Measurements from ENCODE around the gene RECQL5.

The RECQL5 gene

DNA sequence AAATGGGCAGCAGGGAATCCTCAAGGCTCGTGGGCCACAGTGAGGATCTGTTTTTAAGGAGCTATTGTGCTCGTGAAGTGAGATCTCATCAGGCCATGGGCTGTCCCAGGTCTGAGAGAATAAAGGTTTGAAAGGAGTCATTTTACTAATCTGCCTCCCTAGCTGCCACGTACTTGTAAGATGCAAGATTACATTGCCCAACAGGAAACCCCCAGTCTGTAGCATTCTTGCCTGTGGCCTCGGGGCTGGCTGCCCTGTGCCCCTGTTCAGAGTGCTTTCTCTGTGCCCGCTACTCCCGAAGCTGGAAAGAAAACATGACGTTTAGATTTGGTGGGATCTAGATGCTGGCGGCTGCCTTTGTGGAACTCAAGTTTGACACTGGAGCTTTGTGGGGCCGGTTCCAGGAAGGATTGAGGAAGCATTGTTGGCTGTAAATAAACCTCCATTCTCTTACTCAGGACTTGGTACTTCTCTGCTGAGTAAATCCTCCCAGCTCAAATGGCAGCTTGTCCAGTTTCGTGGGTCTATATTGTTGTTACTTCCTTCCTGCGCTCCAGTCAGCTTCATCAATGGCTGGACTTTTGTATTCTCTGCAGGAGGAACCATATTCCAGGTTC, 21.4 kb upstream of the RECQL5 start:
- no peak for DNase-seq (ENCODE audit: low read depth in 2 of 2)

DNA sequence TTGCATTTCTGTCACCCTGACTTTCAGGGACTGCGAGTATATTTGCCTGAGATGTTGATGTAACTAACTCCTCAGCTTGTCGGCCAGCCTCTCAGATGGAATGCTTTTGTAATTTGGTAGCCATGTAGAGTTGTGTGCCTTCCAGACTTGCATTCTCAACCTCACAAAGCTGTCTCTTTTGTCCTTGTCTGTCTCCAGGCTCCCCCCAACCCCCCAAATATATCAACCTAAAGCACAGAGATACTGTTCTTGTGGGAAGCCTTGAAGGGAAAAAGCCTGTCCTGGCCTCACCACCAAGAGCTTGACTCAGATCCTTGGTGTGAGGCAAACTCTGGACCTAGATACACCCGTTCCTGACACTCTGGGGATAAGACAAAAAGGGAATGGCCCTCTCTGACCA, 18.5 kb upstream of the RECQL5 start:
- DNase-seq (ENCODE audit: low read depth in 2 of 2) = no peak

DNA sequence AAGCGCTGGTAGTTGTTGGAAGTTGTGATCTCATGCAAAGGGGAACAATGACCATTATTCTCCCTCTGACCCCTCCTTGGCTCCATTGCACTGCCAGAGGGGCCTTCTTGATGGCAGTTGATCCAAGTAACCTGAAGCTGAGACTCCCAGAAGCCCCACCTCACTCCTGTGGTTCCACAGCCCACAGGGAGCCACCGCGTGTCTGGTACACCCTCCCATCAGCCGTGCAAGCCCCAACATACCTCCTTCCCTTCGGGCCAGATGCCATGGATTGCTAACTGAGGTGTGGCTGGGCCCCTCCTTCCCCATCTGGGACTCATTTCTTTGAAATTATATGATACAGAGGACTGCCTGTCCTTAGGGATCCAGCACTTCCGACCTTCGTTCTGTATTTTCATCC, 18.0 kb upstream of the RECQL5 start:
- DNase-seq (ENCODE audit: low read depth in 2 of 2) = no peak

DNA sequence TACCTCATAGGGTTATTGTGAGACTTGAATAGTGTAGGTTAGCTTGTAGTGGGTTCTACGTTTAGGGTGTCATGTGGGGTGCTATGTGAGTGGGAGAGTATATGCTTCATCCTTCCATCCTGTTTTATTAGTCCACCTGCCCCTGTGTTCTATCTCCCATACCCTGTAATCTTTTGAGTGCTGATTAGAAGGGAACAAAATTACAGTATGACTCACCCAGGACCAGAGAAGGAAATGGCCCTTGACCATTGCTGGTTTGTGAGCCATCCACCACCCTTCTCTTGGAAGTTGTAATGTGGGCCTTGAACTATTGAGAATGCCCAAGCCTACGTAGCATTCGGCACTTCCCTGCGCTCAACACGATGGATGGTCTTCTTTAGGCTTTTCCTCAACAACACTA, 17.3 kb upstream of the RECQL5 start:
- DNase-seq (ENCODE audit: low read depth in 2 of 2) = no peak

DNA sequence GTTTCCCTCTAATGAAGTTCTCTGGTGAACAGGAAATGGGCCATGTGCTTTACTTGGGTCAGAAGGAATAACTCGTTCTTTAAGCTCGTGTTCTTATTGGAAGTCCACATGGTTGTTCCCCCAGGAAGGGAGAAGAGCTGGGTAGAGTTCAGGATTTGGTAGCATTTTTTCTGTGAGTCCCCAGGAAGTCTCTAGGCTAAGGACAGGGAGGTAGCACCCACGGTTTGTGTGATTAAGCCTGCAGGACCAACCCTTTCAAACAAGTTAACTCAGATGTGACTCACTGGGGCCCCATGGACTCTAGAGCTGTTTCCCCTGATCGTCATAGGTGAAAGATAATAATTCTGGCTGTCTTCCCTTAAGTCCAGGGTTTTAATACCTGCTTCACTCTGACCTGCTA, 16.6 kb upstream of the RECQL5 start:
- no peak for DNase-seq (ENCODE audit: low read depth in 2 of 2)

DNA sequence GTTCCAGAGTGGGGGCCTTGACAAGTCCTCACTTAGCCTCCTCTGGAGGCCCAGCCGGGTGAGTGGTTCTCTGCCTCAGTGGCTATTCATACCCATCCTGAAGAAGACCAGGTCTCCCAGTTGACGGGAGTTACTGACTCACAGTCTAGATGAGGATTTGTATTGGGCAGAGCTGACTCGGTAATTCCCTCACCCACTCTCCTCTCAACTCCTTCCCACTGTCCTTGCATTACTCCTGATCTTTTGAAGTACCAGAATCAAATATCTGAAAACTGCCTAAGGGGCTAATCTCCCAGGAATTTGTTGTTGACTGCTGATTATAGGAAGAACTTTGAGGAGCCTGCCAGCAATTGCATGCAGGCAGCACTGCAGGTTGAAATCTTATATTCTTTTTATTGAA, 14.3 kb upstream of the RECQL5 start:
- no peak for DNase-seq (ENCODE audit: low read depth in 2 of 2)

DNA sequence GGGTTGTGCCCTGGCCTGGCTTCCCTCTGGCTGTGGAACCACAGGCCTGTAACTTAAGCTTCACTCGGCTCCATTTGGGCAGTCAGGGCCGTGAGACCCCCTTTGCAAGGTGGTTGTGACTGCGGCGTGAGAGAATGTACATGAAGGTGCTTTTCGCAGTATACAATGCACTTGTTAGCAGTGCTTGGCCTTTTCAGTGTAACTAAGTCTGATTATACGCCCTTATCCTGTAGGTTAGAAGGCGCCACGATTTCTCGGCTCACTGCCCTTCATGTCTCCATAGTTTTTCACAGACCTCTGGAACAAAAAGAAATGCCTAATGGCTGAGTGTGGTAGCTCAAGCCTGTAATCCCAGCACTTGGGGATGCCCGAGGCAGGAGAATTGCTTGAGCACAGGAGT, 13.5 kb upstream of the RECQL5 start:
- no peak for DNase-seq (ENCODE audit: low read depth in 2 of 2)

DNA sequence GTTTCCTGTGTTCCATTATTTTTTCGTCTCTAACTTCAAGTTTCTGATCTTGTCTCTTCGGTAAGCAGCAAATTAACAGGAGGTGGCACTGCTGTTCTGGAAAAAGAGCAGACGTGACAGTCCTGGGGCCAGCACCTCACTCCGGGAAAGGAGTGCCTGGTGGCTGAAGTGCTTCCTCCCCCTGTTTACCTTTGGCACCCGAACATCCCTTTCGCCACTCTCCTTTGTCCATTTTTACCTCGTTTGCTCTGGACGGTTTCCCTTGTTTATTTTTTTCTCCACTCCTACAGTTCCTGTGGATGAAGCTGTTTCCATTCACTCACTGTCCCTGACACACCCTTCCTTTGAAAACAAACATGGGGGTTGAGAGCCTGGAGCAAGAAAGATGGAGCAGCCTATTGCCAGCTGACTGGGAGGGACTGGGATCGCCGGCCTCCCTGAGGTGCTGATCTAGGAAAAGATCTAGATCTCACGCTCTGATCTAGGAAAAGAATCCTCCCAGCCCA, 12.8 kb upstream of the RECQL5 start:
- DNase-seq (ENCODE audit: low read depth in 2 of 2) = no peak

DNA sequence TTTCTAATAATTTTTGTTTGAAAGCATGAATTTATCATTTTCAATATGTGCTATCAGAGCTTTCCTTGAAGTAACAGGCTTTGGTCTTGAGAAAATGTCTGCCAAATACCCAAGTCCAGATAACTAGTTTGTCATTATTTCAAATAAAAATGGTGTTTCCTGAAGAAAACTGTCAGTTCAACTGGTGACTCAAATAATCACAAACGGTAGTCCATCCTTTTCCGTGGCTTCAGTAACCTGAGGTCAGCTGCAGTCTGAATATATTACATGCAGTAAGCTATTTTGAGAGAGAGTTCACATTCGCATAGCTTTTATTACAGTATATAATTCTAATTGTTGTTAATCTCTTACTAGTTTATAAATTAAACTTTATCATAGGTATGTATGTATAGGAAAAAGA, 9.5 kb upstream of the RECQL5 start:
- DNase-seq (ENCODE audit: low read depth in 2 of 2) = no peak

DNA sequence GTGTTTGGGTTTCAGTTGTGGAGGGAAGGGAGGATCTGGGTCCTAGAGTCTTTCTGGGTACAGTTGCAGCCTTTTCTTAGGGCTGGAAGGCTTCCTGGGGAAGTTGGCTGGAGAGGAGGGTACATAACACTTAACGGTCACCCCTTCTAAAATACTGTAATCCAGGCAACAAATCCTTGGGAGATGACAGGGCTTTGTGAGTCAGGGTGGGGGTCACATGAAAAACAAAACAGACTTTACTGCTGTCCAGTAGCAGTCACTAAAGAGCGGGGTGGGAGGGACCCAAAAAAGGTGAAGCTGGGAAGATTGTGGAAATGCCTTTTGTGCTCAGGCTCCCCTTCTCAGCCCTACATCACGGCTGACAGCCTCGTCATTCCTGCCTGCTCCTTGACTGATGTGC, 6.5 kb upstream of the RECQL5 start:
- no peak for DNase-seq (ENCODE audit: low read depth in 2 of 2)

DNA sequence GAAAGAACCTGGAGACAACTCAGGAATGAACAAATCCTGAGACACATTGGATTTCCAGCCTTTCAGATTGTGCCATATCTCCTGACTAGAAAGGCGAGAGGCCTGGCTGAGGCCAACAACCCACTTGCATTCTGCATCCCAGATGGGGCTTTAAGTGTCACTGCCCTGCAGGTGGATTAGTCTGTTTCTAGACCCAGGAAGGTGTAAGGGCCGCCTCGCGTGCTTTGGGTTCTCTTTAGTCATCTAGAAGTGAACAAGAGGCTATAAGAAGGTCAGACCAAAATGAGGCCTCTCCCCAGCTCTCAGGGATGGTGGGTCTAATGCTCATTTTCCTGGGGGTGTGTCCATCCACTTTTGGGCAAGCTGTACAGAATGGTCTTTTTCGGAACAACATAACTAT, 5.1 kb upstream of the RECQL5 start:
- DNase-seq (ENCODE audit: low read depth in 2 of 2) = no peak

DNA sequence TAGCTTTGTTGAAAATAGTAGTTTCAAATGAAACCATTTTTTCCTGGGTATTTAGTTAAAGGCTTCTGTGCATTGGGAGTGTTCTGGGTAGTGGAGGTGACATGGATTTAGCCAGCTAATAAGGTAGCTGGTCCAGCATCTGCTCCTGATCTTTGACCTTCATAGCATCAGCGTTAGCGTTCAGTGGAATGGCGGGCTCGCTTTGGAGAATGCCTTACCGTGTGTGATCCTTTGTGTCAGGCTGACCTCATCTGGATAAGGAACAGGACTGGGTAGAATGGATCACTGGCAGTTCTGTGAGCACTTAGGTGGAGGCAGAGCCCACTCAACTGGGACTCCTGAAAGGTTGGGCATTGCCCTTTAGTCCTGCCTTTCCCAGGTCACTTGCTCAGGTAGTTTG, 3.9 kb upstream of the RECQL5 start:
- no peak for DNase-seq (ENCODE audit: low read depth in 2 of 2)

DNA sequence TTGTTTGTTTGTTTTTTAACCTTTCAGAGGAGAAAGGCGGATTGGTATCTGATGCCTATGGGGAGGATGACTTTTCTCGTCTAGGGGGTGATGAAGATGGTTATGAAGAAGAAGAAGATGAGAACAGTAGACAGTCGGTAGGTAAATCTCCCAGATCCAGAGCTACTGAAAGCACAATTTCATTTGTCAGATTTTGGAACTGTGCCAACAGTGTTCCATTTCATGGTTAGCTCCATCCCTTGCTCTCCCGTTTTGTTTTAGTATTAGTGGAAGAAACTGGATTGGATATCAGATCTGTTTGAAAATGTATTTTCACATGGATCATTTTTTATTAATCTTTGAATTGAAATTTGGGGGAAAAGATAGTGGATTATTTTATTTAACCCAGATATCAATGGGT, 1.5 kb upstream of the RECQL5 start:
- no peak for DNase-seq (ENCODE audit: low read depth in 2 of 2)

DNA sequence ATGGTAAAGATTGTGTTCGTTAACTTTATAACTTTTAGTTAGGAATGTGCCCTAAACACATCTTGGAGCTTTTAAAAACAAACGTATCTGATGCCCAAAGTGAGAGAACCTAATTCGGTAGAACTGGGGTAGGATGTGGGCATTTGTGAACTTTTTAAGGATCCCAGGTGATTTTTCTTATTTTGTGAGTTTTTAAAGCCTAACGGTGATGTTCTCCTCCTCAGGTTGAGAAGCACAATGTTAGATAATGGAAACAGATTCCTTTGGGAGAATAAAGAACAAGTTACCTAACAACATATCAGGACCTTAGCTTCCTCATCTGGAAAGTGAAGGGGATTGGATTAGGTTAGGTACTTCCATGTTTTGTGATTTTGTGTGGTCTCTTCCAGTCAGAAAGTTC, 871 bp upstream of the RECQL5 start:
- DNase-seq (ENCODE audit: low read depth in 2 of 2) = no peak

DNA sequence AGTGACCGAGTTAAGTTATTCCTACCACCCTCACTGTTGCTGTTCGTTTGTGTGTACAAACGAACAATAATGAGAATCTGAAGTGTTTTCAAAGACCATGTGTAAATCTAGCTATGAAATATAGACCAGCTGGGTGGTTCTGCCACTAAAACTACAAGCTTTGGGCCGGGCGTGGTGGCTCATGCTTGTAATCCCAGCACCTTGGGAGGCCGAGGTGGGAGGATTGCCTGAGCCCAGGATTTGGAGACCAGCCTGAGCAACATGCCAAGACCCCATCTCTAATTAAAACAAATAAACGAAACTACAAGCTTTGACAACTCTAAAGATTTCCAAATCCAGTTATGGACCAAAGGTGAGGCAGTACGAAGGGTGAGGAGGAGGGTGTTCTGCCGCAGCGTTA, 973 bp downstream of the RECQL5 start:
- no peak for DNase-seq (ENCODE audit: low read depth in 2 of 2)

DNA sequence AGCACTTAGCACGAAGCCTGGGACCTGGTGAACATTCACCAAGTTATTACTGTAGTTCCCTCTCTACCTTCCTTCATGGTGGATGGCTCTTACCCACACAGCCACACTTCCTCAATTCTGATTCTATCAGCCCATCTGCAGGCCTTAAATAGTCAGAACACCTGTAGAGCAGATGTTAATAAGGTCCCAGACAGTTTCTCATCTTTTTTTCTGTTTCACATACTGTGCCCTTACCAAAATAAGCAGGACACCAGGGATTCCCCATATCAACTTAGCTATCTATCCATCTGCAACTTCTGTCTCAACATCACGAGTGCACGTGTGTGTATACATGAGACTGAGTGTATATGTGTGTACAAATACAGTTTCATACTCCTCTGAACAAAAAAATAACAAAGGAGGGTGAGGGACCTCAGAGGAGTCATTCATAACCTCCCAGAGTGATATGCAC, 2.8 kb downstream of the RECQL5 start:
- no peak for DNase-seq (ENCODE audit: low read depth in 2 of 2)

DNA sequence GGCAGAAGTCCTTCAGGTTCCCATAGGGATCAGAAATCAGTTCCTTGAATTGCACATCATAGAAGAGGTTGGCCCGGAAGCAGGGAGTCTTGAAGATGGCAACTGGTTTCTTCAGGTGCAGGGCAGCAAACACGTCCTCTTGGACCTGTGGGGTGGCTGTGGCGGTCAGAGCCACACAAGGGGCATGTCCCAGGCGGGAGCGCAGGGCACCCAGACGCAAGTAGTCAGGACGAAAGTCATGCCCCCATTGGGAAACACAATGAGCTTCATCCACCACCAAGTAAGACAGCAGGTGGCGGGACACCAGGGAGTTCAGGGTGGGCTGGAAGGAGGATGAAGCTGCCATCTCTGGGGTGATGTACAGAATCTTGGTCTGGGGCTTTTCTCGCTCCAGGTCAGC, 4.4 kb downstream of the RECQL5 start:
- DNase-seq (ENCODE audit: low read depth in 2 of 2) = no peak

DNA sequence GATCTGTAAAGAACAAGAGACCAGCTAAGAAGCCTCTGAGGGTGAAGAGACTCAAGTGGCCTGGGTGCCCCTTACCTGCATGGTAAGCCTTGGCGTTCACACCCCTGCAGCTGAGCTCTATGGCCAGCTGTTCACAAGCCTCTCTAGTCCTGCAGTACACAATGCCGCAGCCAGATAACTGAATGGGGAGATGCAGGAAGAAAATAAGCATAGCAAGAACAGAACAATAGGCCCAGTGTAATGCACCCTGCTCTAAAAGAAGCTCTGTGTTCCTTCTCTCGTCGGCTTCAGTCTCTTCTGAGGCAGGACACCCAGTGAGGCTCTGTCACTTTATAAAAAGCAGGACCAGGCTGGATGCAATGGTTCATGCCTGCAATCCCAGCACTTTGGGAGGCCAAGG, 5.4 kb downstream of the RECQL5 start:
- DNase-seq (ENCODE audit: low read depth in 2 of 2) = no peak

DNA sequence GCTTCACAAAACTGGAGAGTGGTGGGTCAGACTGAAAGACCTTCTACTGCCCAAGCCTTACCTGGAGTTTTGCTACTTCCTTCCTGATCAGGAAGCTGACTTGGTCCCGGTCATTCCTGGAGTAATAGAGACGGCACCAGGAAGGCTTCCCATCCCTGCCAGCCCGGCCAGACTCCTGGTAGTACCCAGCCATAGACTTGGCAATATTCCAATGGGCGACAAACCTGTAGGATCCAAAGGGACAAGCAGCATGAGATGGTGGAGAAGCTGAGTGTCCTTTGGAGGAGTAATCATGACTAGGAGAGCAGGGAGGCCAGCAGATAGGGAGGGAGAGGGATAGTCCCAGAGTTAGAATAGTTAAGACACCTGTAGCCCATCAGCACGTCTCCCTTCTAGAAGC, 8.7 kb downstream of the RECQL5 start:
- no peak for DNase-seq (ENCODE audit: low read depth in 2 of 2)

DNA sequence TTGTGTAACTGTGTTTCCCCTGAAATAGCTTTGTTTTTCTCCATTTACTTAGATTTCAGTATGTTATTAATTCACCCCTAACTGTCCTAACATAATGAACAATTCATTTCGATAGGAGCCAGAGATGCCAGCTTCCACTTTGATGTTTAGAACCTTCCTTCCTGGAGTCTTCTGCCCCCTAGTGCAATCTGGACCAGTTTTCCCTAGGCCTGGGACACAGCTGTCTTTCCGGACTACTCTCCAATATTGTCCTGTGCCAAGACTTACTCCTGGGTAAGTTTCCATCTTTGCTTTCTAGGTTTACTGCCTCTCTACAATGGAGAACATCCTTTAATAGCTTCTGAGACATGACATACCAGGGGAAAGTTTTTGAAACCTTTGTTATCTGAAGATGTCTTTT, 12.8 kb downstream of the RECQL5 start:
- DNase-seq (ENCODE audit: low read depth in 2 of 2) = no peak

DNA sequence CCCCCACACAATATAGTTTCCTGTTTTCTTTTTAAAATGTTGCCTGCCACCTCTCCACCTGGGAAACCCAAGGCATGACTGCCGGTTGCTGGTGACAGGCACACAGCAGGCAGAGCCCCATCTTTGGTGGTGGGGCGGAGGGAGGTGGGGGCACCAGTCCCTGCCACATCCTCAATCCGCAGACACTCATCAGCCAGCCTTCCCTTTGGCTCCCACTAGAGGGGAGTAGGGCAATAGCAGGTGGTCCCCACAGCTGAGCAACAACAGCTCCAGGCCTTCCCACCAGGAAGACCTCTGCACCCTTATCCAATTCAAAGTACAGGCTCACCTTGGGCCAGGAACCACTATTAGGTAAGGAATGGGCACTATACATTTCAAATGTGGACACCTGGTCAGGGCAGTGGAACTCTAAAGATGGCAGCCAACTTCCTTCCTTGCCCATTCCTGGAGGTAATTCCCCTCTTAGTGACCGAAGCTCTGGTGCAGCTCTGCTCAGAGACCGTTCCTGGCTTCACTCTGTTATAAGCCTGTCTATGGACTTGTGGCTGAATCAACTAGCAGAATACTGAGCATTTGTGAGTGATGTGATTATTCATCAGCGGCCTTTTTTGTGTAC, 13.9 kb downstream of the RECQL5 start:
- DNase-seq (ENCODE audit: low read depth in 2 of 2) = no peak

DNA sequence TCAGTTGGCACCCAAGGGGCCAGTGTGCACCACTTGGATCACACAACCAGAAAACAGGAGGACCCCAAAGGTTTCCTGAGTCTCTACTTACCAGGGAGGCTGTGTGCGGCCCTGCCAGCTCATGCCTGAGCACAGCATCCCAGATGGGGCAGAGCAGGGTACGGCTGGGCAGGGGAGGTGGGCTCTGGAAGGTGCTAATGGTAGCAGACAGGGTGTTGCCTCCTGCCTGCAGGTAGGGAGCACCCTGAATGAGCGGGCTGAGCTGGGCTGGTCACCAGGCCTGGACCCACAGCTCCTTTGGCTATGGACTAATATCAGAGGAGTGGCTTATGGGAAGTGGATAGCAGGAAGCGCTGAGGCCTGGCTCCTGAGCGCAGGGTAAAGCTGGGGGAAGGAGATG, 14.6 kb downstream of the RECQL5 start:
- DNase-seq (ENCODE audit: low read depth in 2 of 2) = no peak

DNA sequence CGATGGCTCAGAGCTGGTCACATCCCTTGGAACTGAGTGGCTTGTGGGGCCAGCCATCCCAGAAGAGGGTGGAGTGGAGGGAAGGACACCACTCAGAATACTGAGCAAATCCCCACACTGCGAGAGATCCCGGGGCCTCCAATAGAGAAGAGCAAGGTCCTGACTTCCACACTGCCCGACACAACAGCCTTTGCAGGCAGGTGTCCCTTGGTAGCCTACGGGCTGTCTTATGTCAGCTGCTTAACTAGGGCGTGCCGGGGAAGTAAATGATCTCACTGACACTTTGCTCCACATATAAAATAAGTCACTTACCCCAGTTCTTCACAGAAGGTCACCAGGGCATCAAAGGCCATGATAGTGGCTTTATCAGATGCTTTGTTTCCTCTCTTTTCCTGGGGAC, 16.1 kb downstream of the RECQL5 start:
- DNase-seq (ENCODE audit: low read depth in 2 of 2) = no peak

DNA sequence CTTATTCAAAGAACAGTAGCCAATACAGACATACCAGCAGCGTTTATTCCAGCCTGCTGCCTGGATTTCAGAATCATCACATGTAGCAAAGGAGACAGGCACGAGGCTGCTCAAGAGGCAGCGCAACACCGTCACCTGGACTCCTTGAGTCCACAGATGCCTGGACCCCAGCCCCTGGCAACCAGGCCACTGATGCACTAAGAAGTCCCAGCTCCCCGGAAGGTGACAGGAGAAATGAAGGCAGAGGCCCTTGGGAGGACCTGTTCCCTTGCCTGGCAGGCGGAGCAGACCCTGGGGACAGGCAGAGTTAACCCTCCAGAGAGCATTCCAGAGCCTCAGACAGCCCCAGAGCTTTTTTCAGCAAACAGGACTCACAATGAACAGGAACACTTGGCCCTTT, 17.3 kb downstream of the RECQL5 start:
- no peak for DNase-seq (ENCODE audit: low read depth in 2 of 2)

Measured in stimulated activated CD8-positive, alpha-beta memory T cell treated with anti-CD3 and anti-CD28 coated beads, Interleukin-7, amount 100 ng/mL, for 4 hours (primary cell).